HG03097 (cell line): ENCODE data around the gene PNPLA8.
"Not testable (repeated sequence)": the region's sequence is repeated elsewhere in the genome, so short reads cannot be mapped to it uniquely, and the experiment has no call there.

Source experiments
- ATAC-seq: cut with Tn5 transposase; IDR thresholded peaks from one replicate; pipeline ENCODE4 v1.9.1; 2021; ENCODE audit not compliant: unreplicated experiment, low FRiP score

The PNPLA8 gene

DNA sequence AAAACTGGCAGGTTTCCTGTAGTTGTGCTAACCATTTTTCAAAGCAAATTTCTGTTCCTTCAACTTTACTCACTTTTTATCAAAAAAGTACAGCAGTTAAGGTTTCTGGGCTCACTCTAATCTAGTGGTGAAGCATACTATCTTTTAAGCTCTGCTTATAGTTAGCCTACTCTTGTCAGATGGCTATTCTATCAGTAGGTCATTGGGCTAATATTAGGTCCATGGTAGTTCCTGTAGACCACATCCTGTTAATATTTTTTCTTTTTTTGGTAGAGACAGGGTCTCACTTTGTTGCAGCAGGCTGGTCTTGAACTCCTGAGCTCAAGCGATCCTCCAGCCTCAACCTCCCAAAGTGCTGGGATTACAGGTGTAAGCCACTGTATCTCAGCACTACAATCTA is 41.8 kb downstream of the PNPLA8 start:
- ATAC-seq: no peak

DNA sequence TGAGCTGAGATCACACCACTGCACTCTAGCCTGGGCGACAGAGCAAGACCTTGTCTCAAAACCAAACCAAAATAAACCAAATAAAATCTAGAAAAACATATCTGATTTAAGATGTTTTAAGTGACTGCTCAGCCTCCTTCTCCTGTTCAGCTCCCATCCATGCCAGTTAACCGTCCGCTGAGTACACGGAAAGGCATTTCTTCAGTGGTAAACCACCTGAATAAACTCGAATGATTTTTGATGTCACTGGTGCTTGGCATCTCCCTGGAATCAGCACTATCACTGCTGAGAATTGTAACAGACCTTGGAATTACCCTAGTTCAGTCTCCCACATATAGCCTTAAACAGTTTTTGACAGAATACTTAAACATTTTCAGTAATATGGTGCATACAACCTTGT is 45.6 kb downstream of the PNPLA8 start:
- no peak for ATAC-seq

DNA sequence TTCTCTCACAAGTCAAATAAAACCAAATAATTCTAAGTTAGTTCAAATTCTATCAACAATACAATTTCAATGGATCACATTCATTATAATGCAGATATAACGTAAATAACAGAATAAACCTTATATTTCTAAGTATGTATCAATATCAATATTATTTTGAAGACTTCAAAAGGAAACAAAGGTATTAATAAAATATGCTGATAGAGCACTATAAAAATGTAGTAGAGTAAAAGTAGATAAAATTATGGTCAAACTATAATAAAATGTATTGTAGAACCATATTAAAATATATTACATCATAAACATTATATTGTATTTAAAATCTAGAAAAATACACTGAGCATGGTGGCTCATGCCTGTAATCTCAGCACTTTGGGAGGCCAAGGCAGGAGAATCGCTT is 46.2 kb downstream of the PNPLA8 start:
- no peak for ATAC-seq

DNA sequence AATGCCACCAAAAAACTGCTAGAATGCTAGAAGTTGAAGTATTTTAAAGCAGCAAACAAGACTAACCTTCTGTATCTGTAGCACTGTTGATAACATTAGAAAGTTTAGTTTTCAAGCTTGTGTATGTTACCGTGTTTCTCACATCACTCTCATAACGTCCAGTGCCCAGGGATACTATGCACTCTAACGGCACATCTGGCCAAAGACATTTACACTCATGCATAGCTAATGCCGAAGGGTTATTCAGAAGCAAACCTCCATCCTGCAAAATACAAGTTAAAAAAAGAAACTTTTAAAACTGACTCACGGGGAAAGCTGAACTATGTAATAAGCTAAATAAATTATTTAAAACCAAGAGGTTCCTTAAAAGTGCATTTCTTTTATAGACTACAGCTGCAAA is 46.8 kb downstream of the PNPLA8 start:
- ATAC-seq: no peak

DNA sequence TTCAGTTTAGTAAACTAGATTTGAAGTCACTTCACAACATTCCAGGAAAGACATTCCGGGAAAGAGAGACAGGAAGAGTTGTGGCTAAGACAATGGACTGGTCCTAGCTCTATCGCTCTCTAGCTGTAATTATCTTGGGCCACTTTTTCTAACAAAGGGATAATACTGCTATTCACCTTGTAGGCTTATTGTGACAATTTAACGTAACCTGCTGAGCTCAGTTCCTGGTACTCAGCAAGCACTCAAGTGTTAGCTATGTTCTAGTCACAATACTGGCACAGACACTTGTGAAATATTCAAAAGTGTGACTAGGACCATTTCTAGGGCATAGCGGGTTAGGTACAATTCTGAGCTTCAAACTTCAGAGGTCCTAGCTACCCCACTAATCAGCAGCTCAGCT is 57.7 kb downstream of the PNPLA8 start:
- no peak for ATAC-seq

DNA sequence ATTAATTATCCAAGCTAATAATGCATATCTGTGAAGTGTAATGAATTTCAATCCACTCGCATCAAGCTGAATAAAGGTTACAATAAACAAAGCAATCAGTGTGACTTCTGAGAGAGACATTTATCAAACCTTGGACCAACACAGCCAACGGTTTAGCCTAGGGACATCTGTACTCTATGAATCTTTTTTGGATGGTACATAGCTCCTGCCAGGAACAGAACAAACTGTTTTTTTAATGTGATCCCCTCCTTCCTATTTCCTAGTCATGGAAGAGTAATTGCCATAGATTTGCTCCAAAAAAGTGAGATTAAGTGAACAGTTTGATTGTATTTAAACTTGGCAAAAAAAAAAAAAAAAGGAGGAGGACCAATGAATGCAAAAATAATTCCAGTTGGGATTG is 58.5 kb downstream of the PNPLA8 start:
- ATAC-seq: no peak

DNA sequence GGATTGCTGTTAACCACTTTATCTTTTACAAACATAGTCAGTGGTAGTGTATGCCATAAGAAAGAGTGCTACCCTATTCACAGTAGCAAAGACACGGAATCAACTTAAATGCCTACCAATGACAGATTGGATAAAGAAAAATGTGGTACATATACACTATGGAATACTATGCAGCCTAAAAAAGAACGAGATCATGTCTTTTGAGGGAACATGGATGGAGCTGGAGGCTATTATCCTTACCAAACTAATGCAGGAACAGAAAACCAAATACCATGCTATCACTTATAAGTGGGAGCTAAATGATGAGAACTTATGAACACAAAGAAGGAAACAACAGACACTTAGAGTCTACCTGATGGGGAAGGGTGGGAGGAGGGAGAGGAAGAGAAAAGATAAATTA is 59.6 kb downstream of the PNPLA8 start:
- ATAC-seq: not testable (repeated sequence)

DNA sequence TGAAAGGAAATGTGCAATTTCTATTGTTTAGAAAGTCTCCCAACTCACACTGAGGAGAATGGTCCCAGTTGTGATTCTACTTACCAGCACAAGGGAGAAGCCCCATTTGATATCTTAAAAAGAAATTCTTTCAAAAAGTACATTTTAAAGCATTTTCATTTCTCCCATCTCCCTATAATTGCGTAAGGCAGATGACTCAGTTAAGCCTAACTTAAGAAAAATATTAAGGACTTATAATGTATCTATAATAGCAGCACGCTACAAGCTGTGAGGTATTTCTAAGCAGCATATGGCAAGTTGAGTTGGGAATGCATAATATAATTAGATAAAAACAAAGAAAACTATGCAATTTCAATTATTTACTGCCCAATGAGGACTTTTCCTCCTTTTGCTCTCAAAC is 61.2 kb downstream of the PNPLA8 start:
- no peak for ATAC-seq

DNA sequence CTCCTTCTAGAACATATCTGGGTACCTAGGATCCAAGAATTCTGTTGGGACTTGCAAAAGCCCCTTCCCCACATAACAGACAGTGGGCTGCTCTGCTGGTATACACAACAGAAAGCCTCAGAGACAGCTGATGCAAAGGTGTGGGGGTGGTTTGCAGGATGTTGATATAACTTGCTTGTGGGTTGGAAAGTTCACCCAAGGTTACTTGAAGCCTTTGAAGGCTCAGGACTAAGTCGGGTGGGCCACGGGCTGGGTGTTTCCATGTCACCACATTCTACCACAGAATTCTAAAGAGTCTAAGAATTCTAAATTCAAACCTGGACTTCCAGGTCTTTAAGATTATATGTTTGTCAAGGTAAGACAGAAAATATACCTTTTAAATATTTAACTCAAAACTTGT is 62.3 kb downstream of the PNPLA8 start:
- ATAC-seq: no peak

DNA sequence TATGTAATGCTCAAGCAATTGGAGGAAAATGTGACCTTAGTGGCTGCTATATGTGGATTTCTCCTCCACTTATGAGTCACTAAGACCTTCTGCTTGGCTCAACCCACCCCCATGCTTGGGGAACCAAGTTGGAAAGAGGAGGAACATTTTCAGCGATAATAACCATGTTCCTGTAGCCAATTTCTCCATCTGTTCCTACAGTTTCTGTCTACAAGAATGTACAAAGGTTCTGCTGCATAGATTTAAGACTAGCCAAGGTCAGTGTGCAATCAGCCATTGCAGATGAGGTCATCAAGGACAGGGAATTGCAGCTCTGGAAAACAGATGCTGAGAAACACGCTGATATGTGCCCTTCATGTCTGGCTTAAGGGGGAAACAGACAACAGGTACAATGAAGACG is 64.1 kb downstream of the PNPLA8 start:
- no peak for ATAC-seq

DNA sequence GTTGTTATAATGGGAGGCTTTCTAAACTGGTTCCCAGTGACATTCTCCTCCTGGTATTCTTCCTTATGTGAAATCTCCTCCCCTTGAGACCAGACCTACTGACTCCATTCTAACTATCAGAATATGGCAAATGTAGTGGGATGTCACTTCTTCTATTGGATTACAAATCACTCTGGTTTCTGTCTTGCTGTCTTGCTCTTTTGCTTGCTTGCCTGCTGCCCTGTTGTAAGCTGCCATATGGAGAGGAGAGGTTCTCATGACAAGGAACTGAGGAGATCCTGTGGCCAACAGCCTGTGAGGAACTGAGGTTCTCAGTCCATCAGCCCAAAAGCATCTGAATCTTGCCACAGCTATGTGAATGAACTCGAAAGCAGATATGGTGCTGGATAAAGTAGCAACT is 65.0 kb downstream of the PNPLA8 start:
- ATAC-seq: no peak

DNA sequence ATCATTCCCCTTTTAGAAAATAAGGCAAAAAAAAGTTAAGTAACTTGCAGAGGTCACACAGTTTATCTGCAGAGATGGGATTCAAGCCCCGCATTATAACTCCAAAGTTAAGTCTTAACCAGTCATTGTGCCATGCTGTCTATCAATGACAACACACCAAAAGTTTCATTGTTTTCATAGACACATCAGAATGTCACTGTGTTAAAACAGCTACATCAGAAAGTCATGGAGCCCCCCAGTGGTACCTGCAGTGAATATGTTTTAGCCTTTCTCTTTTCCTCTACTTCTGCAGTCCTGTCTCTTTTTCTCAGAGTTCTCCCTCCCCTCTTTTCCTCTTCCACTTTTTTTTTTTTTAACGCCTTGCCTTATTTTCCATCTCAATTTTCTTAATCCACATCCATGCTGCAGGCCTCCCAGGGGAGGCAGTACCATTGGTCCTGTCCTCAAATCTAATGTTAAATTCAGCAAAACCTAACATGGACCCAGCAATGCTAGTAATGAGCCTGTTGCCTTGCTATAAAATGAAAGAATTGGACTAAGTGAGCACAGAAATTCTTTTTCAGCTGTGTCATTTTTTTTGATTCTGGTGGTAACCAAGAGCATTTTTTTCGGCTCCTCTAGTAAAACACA is 65.9 kb downstream of the PNPLA8 start:
- no peak for ATAC-seq

DNA sequence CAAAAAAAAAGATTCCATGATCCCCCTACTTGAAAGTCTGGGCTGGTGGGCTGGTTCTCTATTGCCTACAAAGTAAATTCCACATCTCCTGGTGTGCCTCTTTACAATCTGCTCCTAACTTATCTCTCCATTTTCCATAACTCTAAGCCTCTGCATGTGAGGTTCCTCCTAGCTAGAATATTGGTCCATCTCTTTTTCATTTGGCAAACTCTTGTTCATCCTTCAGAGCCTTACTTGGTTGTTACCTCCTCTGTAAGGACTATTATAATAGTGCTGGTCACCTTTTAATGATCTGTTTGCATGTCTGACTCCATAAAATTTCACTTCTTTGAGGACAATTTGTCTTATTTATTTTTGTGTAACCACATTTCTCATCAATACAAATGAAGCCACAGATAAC is 68.1 kb downstream of the PNPLA8 start:
- ATAC-seq: no peak

DNA sequence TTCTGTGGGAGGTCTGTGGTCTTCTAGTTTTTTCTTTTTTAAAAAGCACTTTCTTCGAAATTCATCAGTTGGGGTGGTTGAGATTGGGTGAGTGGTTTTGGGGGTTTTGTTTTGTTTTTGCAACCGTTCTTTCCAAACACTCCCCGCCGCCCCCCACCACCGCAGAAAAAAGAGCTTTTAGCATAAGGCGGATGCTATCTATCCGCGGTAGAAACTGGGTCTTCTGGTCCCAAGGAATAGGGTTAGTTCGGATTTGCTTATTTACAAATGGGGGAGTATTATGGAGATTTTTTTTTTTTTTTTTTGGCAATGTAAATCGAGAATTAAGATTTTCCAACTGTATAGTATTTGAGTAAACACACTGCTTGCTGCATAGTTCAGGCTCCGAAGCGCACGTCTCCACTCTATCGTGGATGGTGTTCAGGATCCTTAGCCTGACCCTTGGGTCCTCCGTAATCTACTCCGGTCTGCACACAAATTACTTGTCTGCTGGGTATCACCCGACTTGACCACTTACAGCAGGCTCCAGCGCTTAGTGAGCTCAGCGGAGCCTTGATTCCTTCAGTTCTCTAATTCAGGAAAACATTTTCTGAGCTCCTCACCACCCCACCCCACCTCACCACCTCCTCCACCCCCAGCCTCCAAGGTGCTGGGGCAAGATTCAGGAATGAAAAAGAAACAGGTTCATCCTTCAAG is 68.9 kb downstream of the PNPLA8 start:
- no peak for ATAC-seq

DNA sequence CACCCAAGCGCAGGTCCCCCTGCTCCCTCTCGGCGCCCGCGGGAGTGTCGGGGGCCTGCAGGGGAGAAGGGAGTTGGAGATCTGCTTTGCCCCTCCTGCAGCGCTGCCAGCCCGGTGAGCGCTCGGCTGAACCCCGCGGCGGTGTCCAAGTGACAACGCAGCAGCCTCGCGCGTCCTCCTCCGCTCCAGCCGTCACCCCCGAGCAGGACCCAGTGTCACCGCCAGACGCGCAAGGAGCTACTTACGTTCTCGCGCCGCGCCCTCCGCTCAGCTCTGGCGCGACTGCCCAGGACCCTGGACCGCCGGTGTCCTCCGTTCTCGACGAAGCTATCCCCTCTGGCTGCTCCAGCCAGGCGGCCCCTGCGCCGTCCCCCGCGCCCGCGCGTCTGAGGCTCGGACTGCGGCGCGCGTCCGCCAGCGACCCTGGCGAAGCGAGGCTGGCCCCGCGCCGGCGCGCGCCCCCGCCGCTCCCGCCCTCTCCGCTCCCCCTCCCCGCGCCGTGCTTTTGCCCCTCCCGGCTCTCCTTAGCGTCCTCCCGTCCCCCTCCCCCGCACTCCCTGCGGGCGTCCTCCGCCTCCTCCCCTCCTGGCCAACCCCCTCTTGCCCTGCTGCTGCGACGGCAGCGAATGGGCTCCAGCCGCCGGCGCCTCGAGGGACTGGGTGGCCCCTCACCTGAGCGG is 69.8 kb downstream of the PNPLA8 start, which contains the start of gene NRCAM:
TSS of gene NRCAM (minus strand) at position 439 of the 680 bp plus-strand sequence. CDS start 216,372 bp downstream, outside the sequence.
- ATAC-seq: no peak

DNA sequence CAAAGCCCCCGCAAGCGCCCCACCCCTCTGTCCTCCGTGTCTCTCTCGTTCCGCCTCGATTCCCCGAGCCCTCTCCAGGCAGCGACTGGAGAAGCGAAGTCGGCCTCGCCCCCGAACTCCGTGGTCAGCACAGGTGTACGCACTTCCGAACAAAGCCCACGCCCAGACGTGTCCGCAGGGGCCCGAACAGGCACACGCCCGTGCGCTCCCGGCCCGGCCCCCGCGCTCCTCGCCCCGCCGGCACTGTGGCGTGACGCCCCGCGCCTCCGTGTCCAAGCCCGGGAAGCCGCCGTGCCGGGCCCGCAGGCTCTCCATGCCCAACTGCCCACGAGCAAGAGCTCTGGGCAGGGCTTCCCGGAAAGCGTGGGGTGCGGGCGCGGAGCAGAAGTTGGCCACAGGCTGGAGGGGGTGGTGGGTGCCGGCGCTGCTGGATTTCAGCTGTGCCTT is 70.4 kb downstream of the PNPLA8 start:
- no peak for ATAC-seq

DNA sequence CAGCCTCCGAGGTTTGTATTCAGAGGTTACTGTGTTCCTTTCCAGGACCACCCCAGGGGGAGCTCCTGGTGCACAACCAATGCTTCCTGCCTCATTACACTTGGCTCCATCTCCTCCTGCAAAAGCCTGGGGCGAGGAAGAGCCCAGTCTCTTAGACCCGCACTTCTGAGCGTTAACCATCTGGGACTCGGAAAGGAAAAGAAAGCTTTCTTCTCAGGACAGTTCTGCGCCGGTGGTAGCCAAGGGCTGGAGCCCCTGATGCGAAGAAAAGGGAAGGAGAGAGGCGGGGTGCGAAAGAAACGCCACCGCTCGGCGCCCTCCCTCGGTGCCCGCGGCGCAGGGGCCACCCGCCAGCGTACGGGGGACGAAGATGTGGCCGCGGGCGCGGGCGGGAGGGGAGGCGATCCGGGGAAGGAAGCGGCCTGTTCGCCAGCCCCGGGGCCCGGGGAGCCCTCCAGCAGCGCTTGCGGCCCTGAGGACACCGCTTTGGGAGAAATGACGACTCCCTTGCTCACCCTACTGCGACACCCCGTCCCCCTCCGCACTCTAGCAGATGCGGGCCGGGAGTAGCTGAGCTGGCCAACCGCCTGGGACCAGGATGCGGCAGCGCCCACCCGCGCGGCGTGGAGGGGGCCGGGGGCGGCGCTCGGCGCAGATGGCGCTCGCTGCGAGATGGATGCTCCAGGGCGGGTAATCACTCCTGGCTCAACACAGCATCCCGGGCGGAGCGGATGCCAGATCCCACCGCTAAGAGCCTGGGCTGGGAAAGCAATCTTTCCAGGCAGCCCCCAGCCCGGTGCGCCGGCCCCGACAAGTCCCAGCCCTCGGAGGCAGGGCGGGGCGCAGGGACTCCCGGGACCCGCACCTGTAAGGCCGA is 71.0 kb downstream of the PNPLA8 start:
- ATAC-seq: no peak

DNA sequence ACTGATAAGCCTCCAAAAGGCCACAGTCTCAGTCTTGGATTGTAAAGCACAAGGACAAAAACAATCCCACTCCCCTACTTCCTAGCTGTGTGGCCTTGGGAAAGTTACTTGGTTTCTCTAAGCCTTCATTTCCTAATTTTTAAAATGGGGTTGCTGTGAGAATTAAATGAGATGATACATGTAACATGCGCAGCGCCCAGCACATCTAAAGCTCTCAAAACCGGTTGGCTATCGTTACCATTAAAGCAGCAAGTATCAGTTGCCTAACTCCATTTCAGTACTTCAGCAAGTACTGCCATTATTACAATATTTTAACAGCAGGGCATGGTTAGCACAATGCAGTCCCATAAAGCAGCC is 71.6 kb downstream of the PNPLA8 start:
- ATAC-seq: no peak

DNA sequence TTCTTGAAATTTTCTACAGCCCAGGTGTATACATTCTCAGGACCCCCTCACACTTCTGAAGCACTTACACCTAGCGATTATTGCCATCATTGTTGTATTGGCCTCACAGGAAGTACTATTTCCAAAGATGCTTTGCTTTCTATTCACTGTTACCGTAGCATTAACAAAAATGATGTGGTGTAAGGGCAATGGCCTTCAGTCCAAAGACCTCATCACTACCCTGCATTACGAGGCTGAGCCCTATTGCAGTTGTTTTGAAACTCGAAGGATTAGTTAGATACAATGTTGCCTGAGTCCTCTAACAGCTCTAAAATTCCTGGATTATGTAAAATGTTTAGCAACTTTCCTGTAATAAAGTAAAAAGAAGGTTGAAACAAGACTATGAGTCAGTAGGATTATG is 72.6 kb downstream of the PNPLA8 start:
- ATAC-seq: no peak

DNA sequence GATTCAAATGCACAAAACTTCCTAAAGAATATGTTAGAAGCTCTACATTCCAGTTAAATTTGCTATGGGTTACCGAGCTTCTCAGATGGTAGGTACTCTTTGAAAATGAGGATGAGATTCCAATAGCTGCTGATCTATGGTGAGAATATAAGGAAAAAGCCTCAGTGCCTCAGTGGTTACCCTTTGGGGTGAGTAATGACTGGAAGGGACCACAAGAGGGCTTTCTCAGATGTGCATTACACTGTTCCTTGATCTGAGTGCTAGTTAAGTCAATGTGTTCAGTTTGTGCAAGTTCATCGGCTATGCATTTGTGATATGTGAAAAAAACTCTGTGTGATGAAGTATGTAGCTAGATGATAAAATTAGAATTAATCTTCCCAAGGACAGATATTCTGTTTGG is 73.2 kb downstream of the PNPLA8 start:
- no peak for ATAC-seq

DNA sequence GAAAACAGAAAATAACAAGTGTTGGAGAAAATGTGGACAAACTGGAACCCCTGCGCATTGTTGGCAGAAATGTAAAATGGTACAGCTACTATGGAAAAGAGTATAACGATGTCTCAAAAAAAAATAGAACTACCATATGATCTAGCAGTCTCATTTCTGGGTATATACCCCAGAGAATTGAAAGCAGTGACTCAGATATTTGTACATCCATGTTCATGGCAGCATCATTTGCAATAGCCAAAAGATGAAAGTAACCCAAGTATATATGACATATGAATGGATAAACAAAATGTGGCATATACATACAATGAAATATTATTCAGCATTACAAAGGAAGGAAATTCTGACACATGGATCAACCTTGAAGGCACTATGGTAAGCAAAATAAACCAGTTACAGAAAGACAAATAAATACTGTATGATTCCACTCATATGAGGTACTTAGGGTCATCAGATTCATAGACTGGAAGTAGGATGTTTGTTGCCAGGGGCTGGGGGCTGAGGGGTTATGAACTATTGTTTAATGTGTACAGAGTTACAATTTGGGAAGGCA is 74.6 kb downstream of the PNPLA8 start:
- no peak for ATAC-seq
